ENCODE results near the gene LELP1. TPM values are rescaled to one million over a fixed set of nuclear protein-coding genes. Genes with fewer than 3 reads are reported as not detected.

LELP1 gene
- total and polyA plus RNA-seq, 2 of the 13 experiments (the other 11 are each of a cell fraction or from before 2014, with no cell fraction given) = not detected

GRCh38 chr1:153238527-153238926 lies 35.3 kb downstream of the LELP1 start:
- H3K4me1 ChIP-seq (ENCODE audit: insufficient read depth, low read length) = no peaks in the 10 kb centered on the region
- no peak overlapping the region for H2AFZ ChIP-seq (ENCODE audit: low read length)
- 11% methylated on average over 2 of the region's 2 CpGs for WGBS (ENCODE audit: low lambda C conversion rate)
- DNase-seq (ENCODE audit: low spot score) = no peak
- intact Hi-C loops (cut with micrococcal nuclease; ENCODE audit: unreplicated experiment) = no loop called here
- no peaks in the 10 kb centered on the region for H3K9me3 ChIP-seq (ENCODE audit: low read length)
- no peaks in the 10 kb centered on the region for H3K36me3 ChIP-seq (replicated peaks in 1 of 2; ENCODE audit: control insufficient read depth in 1 of 2, insufficient read depth in 2 of 2, low read length in 2 of 2)
- CTCF ChIA-PET (ENCODE audit: low intra/inter-chr PET ratio, low total read pairs) = no interaction called here
- no peak overlapping the region for H3K9ac ChIP-seq (ENCODE audit: insufficient read depth, low read depth, low read length)
- no peak for FAIRE-seq
- BruUV-seq (replicated peaks) = no TSS peak
- H3K79me2 ChIP-seq (ENCODE audit: insufficient read depth, low read length) = no peaks in the 10 kb centered on the region
- H3K4me3 ChIP-seq (replicated peaks in 1 of 3; ENCODE audit: insufficient read depth in 1 of 3, low read depth in 2 of 3, low read length in 3 of 3) = no peak overlapping the region
- H4K20me1 ChIP-seq (ENCODE audit: insufficient read depth, low read length) = no peaks in the 10 kb centered on the region
- in situ Hi-C loops (cut with HindIII; ENCODE audit: extremely low pct_ligation_motif_present, low pct_unique_long_range_greater_than_20kb) = no loop called here
- no peaks in the 10 kb centered on the region; a peak in 1 of 5 replicates for H3K27me3 ChIP-seq (ENCODE audit: control insufficient read depth in 1 of 2, insufficient read depth in 2 of 2, low read length in 2 of 2)
- TF ChIP-seq MNT (IDR thresholded peaks at IDR 0.05) (peak; percentile 87), ZNF12 (CRISPR knock-in tag; IDR thresholded peaks at IDR 0.05) (no peak), CTCF (CRISPR knock-in tag; IDR thresholded peaks at IDR 0.05) (0 out of 2 replicates have a peak, but pooled peaks have one; percentile 22)
- POLR2A ChIA-PET = no interaction called here
- H3K27ac ChIP-seq (ENCODE audit: extremely low read length, insufficient read depth, low read length) = no peak overlapping the region
- H3K4me2 ChIP-seq (ENCODE audit: low read depth, low read length) = no peak overlapping the region
- ATAC-seq = peak; percentile 71

DNA sequence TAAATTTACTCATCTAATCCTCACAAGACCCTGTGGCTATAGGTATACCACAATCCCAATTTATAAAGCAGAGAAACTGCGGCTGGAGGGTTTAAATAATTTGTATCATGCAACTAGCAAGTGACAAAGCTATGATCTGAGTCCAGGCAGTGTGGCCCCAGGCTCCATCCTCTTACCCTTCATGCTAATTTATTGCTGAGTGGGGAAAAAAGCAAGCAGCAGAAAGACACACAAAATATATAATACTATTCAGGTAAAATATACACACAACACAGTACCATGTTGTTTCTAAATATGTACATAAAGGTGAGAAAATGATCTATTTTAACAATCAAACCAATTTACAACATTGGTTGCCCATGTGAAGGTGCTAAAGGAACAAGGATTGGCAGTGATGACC lies 38.9 kb downstream of the LELP1 start:
- H3K4me1 ChIP-seq (ENCODE audit: insufficient read depth, low read length) = no peaks in the 10 kb centered on the region
- H3K27me3 ChIP-seq (ENCODE audit: control insufficient read depth in 1 of 2, insufficient read depth in 2 of 2, low read length in 2 of 2) = no peaks in the 10 kb centered on the region; a peak in 1 of 5 replicates
- H3K27ac ChIP-seq (ENCODE audit: extremely low read length, insufficient read depth, low read length) = no peak overlapping the region
- in situ Hi-C loops (cut with HindIII; ENCODE audit: extremely low pct_ligation_motif_present, low pct_unique_long_range_greater_than_20kb) = no loop called here
- no peak overlapping the region for H3K4me3 ChIP-seq (replicated peaks in 1 of 3; ENCODE audit: insufficient read depth in 1 of 3, low read depth in 2 of 3, low read length in 3 of 3)
- ChIA-PET POLR2A (no interaction called here), CTCF (ENCODE audit: low intra/inter-chr PET ratio, low total read pairs) (no interaction called here)
- no peaks in the 10 kb centered on the region for H4K20me1 ChIP-seq (ENCODE audit: insufficient read depth, low read length)
- no TSS peak for BruUV-seq (replicated peaks)
- ATAC-seq (no peak), FAIRE-seq (no peak), DNase-seq (ENCODE audit: low spot score) (no peak)
- peak; percentile 68 to 86 for TF ChIP-seq MAFK (conservative IDR thresholded peaks at IDR 0.05 in 1 of 2, IDR thresholded peaks at IDR 0.05 in 1 of 2; ENCODE audit: low read length in 2 of 2)
- no peak for TF ChIP-seq RARA (CRISPR knock-in tag; IDR thresholded peaks at IDR 0.05)
- TF ChIP-seq MAFF (IDR thresholded peaks at IDR 0.05; ENCODE audit: low read depth, low read length) = peak; percentile 76
- no peak overlapping the region for H3K9ac ChIP-seq (ENCODE audit: insufficient read depth, low read depth, low read length)
- no peak overlapping the region for H3K4me2 ChIP-seq (ENCODE audit: low read depth, low read length)
- no peak overlapping the region for H2AFZ ChIP-seq (ENCODE audit: low read length)
- H3K36me3 ChIP-seq (replicated peaks in 1 of 2; ENCODE audit: control insufficient read depth in 1 of 2, insufficient read depth in 2 of 2, low read length in 2 of 2) = no peaks in the 10 kb centered on the region
- no peaks in the 10 kb centered on the region for H3K79me2 ChIP-seq (ENCODE audit: insufficient read depth, low read length)
- intact Hi-C loops (cut with micrococcal nuclease; ENCODE audit: unreplicated experiment) = no loop called here
- 0% methylated on average over 1 of the region's 1 CpG for WGBS (ENCODE audit: low lambda C conversion rate)
- H3K9me3 ChIP-seq (ENCODE audit: low read length) = peaks cover 7% of the 10 kb centered on the region

All from HepG2 (cell line).